ENCODE results near the gene DIP2C.
"Not testable (repeated sequence)": the region's sequence is repeated elsewhere in the genome, so short reads cannot be mapped to it uniquely, and the experiment has no call there.

DIP2C gene

GRCh38 chr10:673492-673891, 16.0 kb downstream of the DIP2C start:
- no peak for DNase-seq

GRCh38 chr10:672992-673391, 16.5 kb downstream of the DIP2C start:
- no peak for DNase-seq

- DNase-seq = no peak
Measured at GRCh38 chr10:672203-672602, 17.3 kb downstream of the DIP2C start.

GRCh38 chr10:670990-671389, 18.5 kb downstream of the DIP2C start:
- DNase-seq = no peak

- no peak for DNase-seq
Measured at GRCh38 chr10:670038-670437, 19.4 kb downstream of the DIP2C start.

- no peak for DNase-seq
Measured at GRCh38 chr10:668786-669485, 20.5 kb downstream of the DIP2C start.

- no peak for DNase-seq
Measured at GRCh38 chr10:667602-668143, 21.8 kb downstream of the DIP2C start.

GRCh38 chr10:667096-667495, 22.4 kb downstream of the DIP2C start:
- no peak for DNase-seq

- DNase-seq = no peak
Measured at GRCh38 chr10:666237-667012, 23.0 kb downstream of the DIP2C start.

- no peak for DNase-seq
Measured at GRCh38 chr10:665579-666091, 23.8 kb downstream of the DIP2C start.

- no peak for DNase-seq
Measured at GRCh38 chr10:664893-665292, 24.6 kb downstream of the DIP2C start.

GRCh38 chr10:664301-664700, 25.2 kb downstream of the DIP2C start:
- no peak for DNase-seq

- DNase-seq = no peak
Measured at GRCh38 chr10:663831-664251, 25.6 kb downstream of the DIP2C start.

- DNase-seq = no peak
Measured at GRCh38 chr10:663466-663751, 26.1 kb downstream of the DIP2C start.

- no peak for DNase-seq
Measured at GRCh38 chr10:662686-663465, 26.6 kb downstream of the DIP2C start.

- DNase-seq = no peak
Measured at GRCh38 chr10:662223-662605, 27.3 kb downstream of the DIP2C start.

GRCh38 chr10:661597-662222, 27.8 kb downstream of the DIP2C start:
- no peak for DNase-seq

GRCh38 chr10:660970-661596, 28.4 kb downstream of the DIP2C start:
- no peak for DNase-seq

GRCh38 chr10:660413-660969, 29.0 kb downstream of the DIP2C start:
- DNase-seq = no peak

- DNase-seq = no peak
Measured at GRCh38 chr10:659688-660141, 29.8 kb downstream of the DIP2C start.

GRCh38 chr10:657816-658350, 31.6 kb downstream of the DIP2C start:
- DNase-seq = not testable (repeated sequence)

- no peak for DNase-seq
Measured at GRCh38 chr10:656883-657282, 32.6 kb downstream of the DIP2C start.

Data from activated T-cell treated with anti-CD3 and anti-CD28 coated beads for 4 hours (primary cell).